ENCODE data around the gene CD82. TPM values are rescaled to one million over a fixed set of nuclear protein-coding genes. Genes with fewer than 3 reads are reported as not detected.

The CD82 gene
- total RNA-seq, 2 experiments from 2014 or later, result 243 to 277 TPM

- H3K9me3 Mint-ChIP-seq, result no peaks in the 10 kb centered on the region
- DNase-seq, result no peak
- POLR2A ChIA-PET, result interaction anchor here (1.0 to 2.0 kb wide), 8 partner anchors 12 to 31 kb away, joined by 3 to 8 read pairs (median 4); no protein-coding TSS in a partner anchor
- H3K4me3 Mint-ChIP-seq, result peak overlapping the region; percentile 63
- H3K27me3 Mint-ChIP-seq, result no peaks in the 10 kb centered on the region
- H3K27ac Mint-ChIP-seq, result peak overlapping the region; percentile 90
- H3K4me1 Mint-ChIP-seq (ENCODE audit: low read depth), result peaks cover 86% of the 10 kb centered on the region
- CTCF ChIA-PET, result interaction anchor here (0.9 to 2.2 kb wide), 8 partner anchors 11 to 35 kb away, joined by 3 to 22 read pairs (median 4); partner anchors contain the start of gene CD82
- intact Hi-C loops (cut with micrococcal nuclease), result loop anchor here (1.0 kb wide), 2 partner anchors 22 to 27 kb away; no protein-coding TSS in a partner anchor
- H3K36me3 Mint-ChIP-seq, result peaks cover 36% of the 10 kb centered on the region
These were observed 30.5 kb downstream of the CD82 start for GRCh38 chr11:44595964-44596381.

- Mint-ChIP-seq H3K4me3 (peak overlapping the region; percentile 63), H3K9me3 (no peaks in the 10 kb centered on the region), H3K36me3 (peaks cover 35% of the 10 kb centered on the region), H3K27ac (peak overlapping the region; percentile 90), H3K27me3 (no peaks in the 10 kb centered on the region), H3K4me1 (ENCODE audit: low read depth) (peaks cover 86% of the 10 kb centered on the region)
- POLR2A ChIA-PET, result interaction anchor here (0.7 to 2.0 kb wide), 10 partner anchors 11 to 32 kb away, joined by 3 to 8 read pairs (median 4); no protein-coding TSS in a partner anchor
- CTCF ChIA-PET, result interaction anchor here (0.9 to 2.2 kb wide), 9 partner anchors 11 to 35 kb away, joined by 3 to 22 read pairs (median 4); partner anchors contain the start of gene CD82
- intact Hi-C loops (cut with micrococcal nuclease), result loop anchor here (1.0 kb wide), 3 partner anchors 15 to 27 kb away; no protein-coding TSS in a partner anchor
- DNase-seq, result peak; percentile 88
These were observed 31.2 kb downstream of the CD82 start for GRCh38 chr11:44596525-44597276.

- Mint-ChIP-seq H3K27ac (peak overlapping the region; percentile 90), H3K4me3 (peak overlapping the region; percentile 63), H3K36me3 (peaks cover 31% of the 10 kb centered on the region), H3K4me1 (ENCODE audit: low read depth) (peaks cover 86% of the 10 kb centered on the region), H3K27me3 (no peaks in the 10 kb centered on the region), H3K9me3 (no peaks in the 10 kb centered on the region)
- intact Hi-C loops (cut with micrococcal nuclease), result loop anchor here (1.0 kb wide), 1 partner anchor 14 kb away; no protein-coding TSS in a partner anchor
- DNase-seq, result no peak
- ChIA-PET POLR2A (interaction anchor here (1.0 to 2.0 kb wide), 5 partner anchors 14 to 29 kb away, joined by 3 to 8 read pairs (median 5); no protein-coding TSS in a partner anchor), CTCF (interaction anchor here (0.9 to 2.2 kb wide), 3 partner anchors 14 to 25 kb away, joined by 3 to 22 read pairs (median 7); no protein-coding TSS in a partner anchor)
These were observed 32.0 kb downstream of the CD82 start for GRCh38 chr11:44597358-44598012.

- intact Hi-C loops (cut with micrococcal nuclease), result no loop called here
- ChIA-PET POLR2A (interaction anchor here (0.6 to 1.4 kb wide), 2 partner anchors 30 to 41 kb away, joined by 3 to 5 read pairs; no protein-coding TSS in a partner anchor), CTCF (interaction anchor here (1.8 to 1.9 kb wide), 2 partner anchors 18 to 42 kb away, joined by 6 to 11 read pairs; no protein-coding TSS in a partner anchor)
- H3K4me3 Mint-ChIP-seq, result no peak overlapping the region
- peaks cover 77% of the 10 kb centered on the region for H3K4me1 Mint-ChIP-seq (ENCODE audit: low read depth)
- peak overlapping the region; percentile 69 for H3K27ac Mint-ChIP-seq
- no peak for DNase-seq
- no peaks in the 10 kb centered on the region for H3K9me3 Mint-ChIP-seq
- no peaks in the 10 kb centered on the region for H3K27me3 Mint-ChIP-seq
- peaks cover 24% of the 10 kb centered on the region for H3K36me3 Mint-ChIP-seq
These were observed 33.4 kb downstream of the CD82 start for GRCh38 chr11:44598831-44599230.

GRCh38 chr11:44600261-44600660, 34.8 kb downstream of the CD82 start:
- peak overlapping the region; percentile 63 for H3K27ac Mint-ChIP-seq
- no peak overlapping the region for H3K4me3 Mint-ChIP-seq

GRCh38 chr11:44600839-44601383, 35.4 kb downstream of the CD82 start:
- no peak for DNase-seq
- no peaks in the 10 kb centered on the region for H3K27me3 Mint-ChIP-seq
- intact Hi-C loops (cut with micrococcal nuclease), result no loop called here
- H3K27ac Mint-ChIP-seq, result peak overlapping the region; percentile 78
- CTCF ChIA-PET, result interaction anchor here (1.9 to 2.7 kb wide), 2 partner anchors 16 to 44 kb away, joined by 6 to 11 read pairs; no protein-coding TSS in a partner anchor
- H3K4me3 Mint-ChIP-seq, result no peak overlapping the region
- peaks cover 31% of the 10 kb centered on the region for H3K36me3 Mint-ChIP-seq
- POLR2A ChIA-PET, result interaction anchor here (1.4 kb wide), 1 partner anchor 11 kb away, joined by 8 read pairs; no protein-coding TSS in a partner anchor
- peaks cover 66% of the 10 kb centered on the region for H3K4me1 Mint-ChIP-seq (ENCODE audit: low read depth)
- H3K9me3 Mint-ChIP-seq, result no peaks in the 10 kb centered on the region

More at GRCh38 chr11:44600261-44600660, 34.8 kb downstream of the CD82 start:
- intact Hi-C loops (cut with micrococcal nuclease), result no loop called here
- CTCF ChIA-PET, result interaction anchor here (1.8 to 2.7 kb wide), 3 partner anchors 17 to 43 kb away, joined by 6 to 11 read pairs (median 11); no protein-coding TSS in a partner anchor
- H3K4me1 Mint-ChIP-seq (ENCODE audit: low read depth), result peaks cover 67% of the 10 kb centered on the region
- peaks cover 26% of the 10 kb centered on the region for H3K36me3 Mint-ChIP-seq
- no peak for DNase-seq
- no peaks in the 10 kb centered on the region for H3K9me3 Mint-ChIP-seq
- POLR2A ChIA-PET, result interaction anchor here (1.4 kb wide), 1 partner anchor 31 kb away, joined by 5 read pairs; no protein-coding TSS in a partner anchor
- H3K27me3 Mint-ChIP-seq, result no peaks in the 10 kb centered on the region

GRCh38 chr11:44601471-44602370, 36.3 kb downstream of the CD82 start:
- Mint-ChIP-seq H3K36me3 (peaks cover 39% of the 10 kb centered on the region), H3K27me3 (no peaks in the 10 kb centered on the region), H3K4me3 (peak overlapping the region; percentile 8), H3K9me3 (no peaks in the 10 kb centered on the region), H3K27ac (peak overlapping the region; percentile 78), H3K4me1 (ENCODE audit: low read depth) (peaks cover 65% of the 10 kb centered on the region)
- DNase-seq, result peak; percentile 54
- ChIA-PET POLR2A (interaction anchor here (1.4 kb wide), 2 partner anchors 10 to 33 kb away, joined by 4 to 8 read pairs; no protein-coding TSS in a partner anchor), CTCF (interaction anchor here (1.3 to 2.7 kb wide), 4 partner anchors 13 to 43 kb away, joined by 4 to 11 read pairs (median 7); partner anchors contain the start of gene CD82)
- intact Hi-C loops (cut with micrococcal nuclease), result loop anchor here (1.0 kb wide), 1 partner anchor 10 kb away; no protein-coding TSS in a partner anchor

GRCh38 chr11:44602891-44603310, 37.4 kb downstream of the CD82 start:
- no peaks in the 10 kb centered on the region for H3K9me3 Mint-ChIP-seq
- ChIA-PET POLR2A (interaction anchor here (1.4 kb wide), 1 partner anchor 34 kb away, joined by 4 read pairs; no protein-coding TSS in a partner anchor), CTCF (interaction anchor here (1.3 to 2.7 kb wide), 5 partner anchors 9 to 44 kb away, joined by 4 to 11 read pairs (median 6); partner anchors contain the start of gene CD82)
- H3K4me3 Mint-ChIP-seq, result no peak overlapping the region
- H3K4me1 Mint-ChIP-seq (ENCODE audit: low read depth), result peaks cover 66% of the 10 kb centered on the region
- no peak for DNase-seq
- intact Hi-C loops (cut with micrococcal nuclease), result loop anchor here (1.0 kb wide), 1 partner anchor 8 kb away; no protein-coding TSS in a partner anchor
- peaks cover 45% of the 10 kb centered on the region for H3K36me3 Mint-ChIP-seq
- no peaks in the 10 kb centered on the region for H3K27me3 Mint-ChIP-seq
- H3K27ac Mint-ChIP-seq, result no peak overlapping the region

- Mint-ChIP-seq H3K27me3 (no peaks in the 10 kb centered on the region), H3K36me3 (peaks cover 52% of the 10 kb centered on the region), H3K27ac (peak overlapping the region; percentile 9), H3K4me1 (ENCODE audit: low read depth) (peaks cover 74% of the 10 kb centered on the region), H3K9me3 (no peaks in the 10 kb centered on the region), H3K4me3 (no peak overlapping the region)
- ChIA-PET POLR2A (no interaction called here), CTCF (interaction anchor here (1.5 to 2.3 kb wide), 3 partner anchors 8 to 13 kb away, joined by 6 to 9 read pairs (median 7); no protein-coding TSS in a partner anchor)
- intact Hi-C loops (cut with micrococcal nuclease), result no loop called here
- DNase-seq, result no peak
These were observed 38.7 kb downstream of the CD82 start for GRCh38 chr11:44604171-44604581.

- CTCF ChIA-PET, result interaction anchor here (0.9 to 1.5 kb wide), 2 partner anchors 12 kb away, joined by 3 to 7 read pairs; no protein-coding TSS in a partner anchor
- intact Hi-C loops (cut with micrococcal nuclease), result no loop called here
- H3K4me3 Mint-ChIP-seq, result no peak overlapping the region
- H3K27ac Mint-ChIP-seq, result no peak overlapping the region
- POLR2A ChIA-PET, result no interaction called here
- H3K9me3 Mint-ChIP-seq, result no peaks in the 10 kb centered on the region
- DNase-seq, result no peak
- peaks cover 75% of the 10 kb centered on the region for H3K4me1 Mint-ChIP-seq (ENCODE audit: low read depth)
- no peaks in the 10 kb centered on the region for H3K27me3 Mint-ChIP-seq
- H3K36me3 Mint-ChIP-seq, result peaks cover 59% of the 10 kb centered on the region
These were observed 39.7 kb downstream of the CD82 start for GRCh38 chr11:44605068-44605708.

Measured in activated CD4-positive, alpha-beta memory T cell treated with anti-CD3 and anti-CD28 coated beads for 36 hours (primary cell).